ENCODE measurements around the gene PHACTR4. TPM values are rescaled to one million over a fixed set of nuclear protein-coding genes. Genes with fewer than 3 reads are reported as not detected.
"Not testable (repeated sequence)": the region's sequence is repeated elsewhere in the genome, so short reads cannot be mapped to it uniquely, and the experiment has no call there.

The PHACTR4 gene
- total RNA-seq, 2 experiments from 2014 or later = 19.5 to 21.5 TPM

DNA sequence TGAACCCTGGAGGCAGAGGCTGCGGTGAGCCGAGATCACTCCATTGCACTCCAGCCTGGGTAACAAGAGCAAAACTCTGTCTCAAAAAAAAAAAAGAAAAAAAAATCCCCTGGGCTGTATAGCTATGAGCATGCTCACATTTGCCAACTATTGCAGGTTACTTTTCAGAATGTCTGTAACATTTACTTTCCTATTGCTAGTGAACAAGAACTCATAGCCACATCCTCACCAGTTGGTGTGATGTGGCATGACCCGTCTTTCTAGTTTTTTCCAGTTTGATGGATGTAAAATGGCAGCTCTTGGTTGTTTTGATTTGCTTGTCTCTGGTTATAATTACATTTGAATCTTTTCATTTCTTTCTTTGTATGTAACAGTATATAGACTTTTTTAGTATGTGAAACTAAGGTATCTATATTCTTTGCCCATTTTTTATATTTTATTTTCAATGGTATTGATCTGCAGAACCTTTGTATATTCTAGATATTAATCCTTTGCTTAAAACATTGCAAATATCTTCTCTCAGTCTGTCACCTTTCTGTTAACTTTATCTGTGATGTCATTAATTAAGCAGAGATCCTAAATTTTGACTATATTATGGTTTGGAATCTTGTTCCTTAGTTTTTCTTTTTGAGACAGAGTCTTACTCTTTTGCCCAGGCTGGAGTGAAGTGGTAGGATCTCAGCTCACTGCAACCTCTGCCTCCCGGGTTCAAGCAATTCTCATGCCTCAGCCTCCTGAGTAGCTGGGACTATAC lies 29.1 kb upstream of the PHACTR4 start:
- ChIA-PET CTCF (interaction anchor here (0.8 to 1.1 kb wide), 3 partner anchors 14 to 92 kb away, joined by 3 to 5 read pairs (median 5); no protein-coding TSS in a partner anchor), POLR2A (no interaction called here)
- peaks cover 3% of the 10 kb centered on the region for H3K36me3 Mint-ChIP-seq
- DNase-seq = no peak
- H3K27ac Mint-ChIP-seq = no peak overlapping the region
- H3K27me3 Mint-ChIP-seq = no peaks in the 10 kb centered on the region
- no peak overlapping the region for H3K4me3 Mint-ChIP-seq
- intact Hi-C loops (cut with micrococcal nuclease) = no loop called here
- no peaks in the 10 kb centered on the region for H3K4me1 Mint-ChIP-seq (ENCODE audit: low read depth)
- H3K9me3 Mint-ChIP-seq = no peaks in the 10 kb centered on the region

DNA sequence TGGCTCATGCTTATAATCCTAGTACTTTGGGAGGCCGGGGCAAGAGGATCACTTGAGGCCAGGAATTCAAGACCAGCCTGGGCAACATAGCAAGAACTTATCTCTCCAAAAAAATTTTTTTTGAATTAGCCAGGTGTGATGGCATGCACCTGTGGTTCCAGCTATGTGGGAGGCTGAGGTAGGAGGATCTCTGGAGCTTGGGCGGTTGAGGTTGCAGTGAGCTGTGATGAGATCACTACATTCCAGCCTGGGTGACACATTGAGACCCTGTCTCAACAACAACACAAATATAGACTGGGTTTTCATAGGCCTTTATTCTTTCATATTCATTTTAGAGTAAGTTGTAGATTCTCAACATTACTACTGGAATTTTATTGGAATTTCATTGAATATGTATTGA lies 27.9 kb upstream of the PHACTR4 start:
- DNase-seq = no peak
- intact Hi-C loops (cut with micrococcal nuclease) = no loop called here
- Mint-ChIP-seq H3K4me1 (ENCODE audit: low read depth) (peaks cover 4% of the 10 kb centered on the region), H3K9me3 (no peaks in the 10 kb centered on the region), H3K27ac (no peak overlapping the region), H3K36me3 (no peaks in the 10 kb centered on the region), H3K27me3 (no peaks in the 10 kb centered on the region), H3K4me3 (no peak overlapping the region)
- POLR2A ChIA-PET = no interaction called here
- CTCF ChIA-PET = interaction anchor here (1.0 to 1.1 kb wide), 2 partner anchors 13 to 18 kb away, joined by 5 read pairs; no protein-coding TSS in a partner anchor

DNA sequence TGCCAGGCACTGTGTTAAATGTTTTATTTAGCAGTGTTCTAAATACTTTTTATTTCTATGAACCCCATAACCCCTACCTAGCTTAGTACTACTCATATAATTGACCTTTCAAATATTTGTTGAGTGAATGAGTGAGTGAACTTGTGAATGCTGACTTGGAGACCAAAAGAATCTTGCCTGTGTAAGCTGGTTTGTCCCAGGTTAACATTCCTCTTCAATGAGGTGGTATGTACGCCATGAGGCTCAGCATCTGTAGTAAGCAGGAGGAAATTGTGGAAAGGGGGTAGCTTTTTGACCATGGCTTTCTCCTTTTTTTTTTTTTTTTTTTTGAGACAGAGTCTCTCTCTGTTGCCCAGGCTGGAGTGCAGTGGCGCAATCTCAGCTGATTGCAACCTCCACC lies 26.1 kb upstream of the PHACTR4 start:
- Mint-ChIP-seq H3K27ac (no peak overlapping the region), H3K4me3 (no peak overlapping the region), H3K4me1 (ENCODE audit: low read depth) (peaks cover 4% of the 10 kb centered on the region), H3K36me3 (no peaks in the 10 kb centered on the region), H3K27me3 (no peaks in the 10 kb centered on the region), H3K9me3 (no peaks in the 10 kb centered on the region)
- POLR2A ChIA-PET = no interaction called here
- DNase-seq = no peak
- intact Hi-C loops (cut with micrococcal nuclease) = no loop called here
- CTCF ChIA-PET = interaction anchor here (1.0 to 1.2 kb wide), 2 partner anchors 16 to 95 kb away, joined by 3 to 4 read pairs; no protein-coding TSS in a partner anchor

DNA sequence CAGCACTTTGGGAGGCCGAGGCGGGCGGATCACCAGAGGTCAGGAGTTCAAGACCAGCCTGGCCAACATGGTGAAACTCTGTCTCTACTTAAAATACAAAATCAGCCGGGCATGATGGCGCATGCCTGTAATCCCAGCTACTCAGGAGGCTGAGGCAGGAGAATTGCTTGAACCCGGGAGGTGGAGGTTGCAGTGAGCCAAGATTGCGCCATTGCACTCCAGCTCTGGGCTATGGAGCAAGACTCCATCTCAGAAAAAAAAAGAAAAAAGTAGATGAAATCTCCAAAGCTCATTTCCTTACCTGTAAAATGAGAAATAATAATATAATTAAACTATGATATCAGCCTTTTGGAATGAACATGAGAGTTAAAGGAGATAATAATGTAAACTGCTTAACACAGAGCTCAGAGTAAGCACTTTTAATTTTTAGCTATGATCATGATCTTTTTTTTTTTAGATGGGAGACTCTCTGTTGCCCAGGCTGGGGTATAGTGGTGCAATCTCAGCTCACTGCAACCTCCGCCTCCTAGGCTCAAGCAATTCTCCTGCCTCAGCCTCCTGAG lies 16.2 kb upstream of the PHACTR4 start:
- H3K9me3 Mint-ChIP-seq; POLR2A ChIA-PET; DNase-seq; H3K27ac Mint-ChIP-seq; intact Hi-C loops (cut with micrococcal nuclease); H3K4me1 Mint-ChIP-seq (ENCODE audit: low read depth); H3K4me3 Mint-ChIP-seq; H3K27me3 Mint-ChIP-seq; H3K36me3 Mint-ChIP-seq: not testable (repeated sequence)
- CTCF ChIA-PET = interaction anchor here (1.4 kb wide), 1 partner anchor 9 kb away, joined by 4 read pairs; no protein-coding TSS in a partner anchor

DNA sequence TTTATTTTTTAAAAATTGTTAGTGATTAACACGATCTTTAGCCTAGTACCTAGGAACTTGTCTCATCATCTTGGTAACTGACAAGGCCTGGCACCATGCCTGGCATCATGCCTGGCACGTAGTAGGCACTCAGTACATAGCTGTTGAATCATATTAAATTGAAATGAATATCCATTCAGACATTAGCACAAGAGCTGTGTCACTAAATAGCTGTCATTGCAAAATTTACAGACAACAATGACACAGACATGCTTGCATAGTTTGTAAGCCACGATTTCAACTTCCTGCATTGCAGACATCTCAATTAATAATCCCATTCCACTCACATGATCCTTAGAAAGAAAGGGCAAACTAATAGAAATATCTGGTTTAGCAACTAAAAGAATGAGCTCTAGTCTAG lies 15.4 kb upstream of the PHACTR4 start:
- POLR2A ChIA-PET = interaction anchor here (0.9 kb wide), 1 partner anchor 25 kb away, joined by 3 read pairs; the partner anchor contains the start of gene MED18
- Mint-ChIP-seq H3K4me3 (no peak overlapping the region), H3K36me3 (no peaks in the 10 kb centered on the region), H3K27ac (no peak overlapping the region), H3K4me1 (ENCODE audit: low read depth) (no peaks in the 10 kb centered on the region), H3K27me3 (no peaks in the 10 kb centered on the region), H3K9me3 (no peaks in the 10 kb centered on the region)
- CTCF ChIA-PET = interaction anchor here (0.9 to 1.4 kb wide), 5 partner anchors 9 to 497 kb away, joined by 3 to 6 read pairs (median 4); no protein-coding TSS in a partner anchor
- intact Hi-C loops (cut with micrococcal nuclease) = no loop called here
- no peak for DNase-seq

DNA sequence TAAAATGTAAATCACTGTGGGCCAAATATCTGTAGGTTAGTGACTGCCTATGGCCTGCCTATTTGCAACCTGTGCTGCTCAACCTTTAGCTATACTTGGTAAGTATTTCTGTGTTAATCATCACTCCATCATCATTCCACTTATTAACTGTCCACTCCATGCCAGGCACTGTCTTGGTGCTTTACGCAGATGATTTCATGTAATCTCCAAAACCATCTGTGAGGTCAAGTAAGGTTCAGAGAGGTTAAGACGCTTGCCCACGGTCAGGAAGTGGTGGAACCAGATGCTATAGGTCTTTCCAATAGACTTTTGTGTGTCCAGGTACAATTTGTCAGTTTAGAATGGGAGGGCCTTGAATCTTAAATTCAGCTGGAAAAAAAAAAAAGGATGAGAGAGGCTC lies 10.8 kb upstream of the PHACTR4 start:
- DNase-seq = no peak
- H3K9me3 Mint-ChIP-seq = no peaks in the 10 kb centered on the region
- no peak overlapping the region for H3K27ac Mint-ChIP-seq
- ChIA-PET CTCF (interaction anchor here (0.6 to 3.0 kb wide), 11 partner anchors 11 to 674 kb away, joined by 3 to 33 read pairs (median 4); partner anchors contain the start of genes MED18 and PHACTR4), POLR2A (no interaction called here)
- H3K27me3 Mint-ChIP-seq = no peaks in the 10 kb centered on the region
- no peak overlapping the region for H3K4me3 Mint-ChIP-seq
- no peaks in the 10 kb centered on the region for H3K4me1 Mint-ChIP-seq (ENCODE audit: low read depth)
- H3K36me3 Mint-ChIP-seq = no peaks in the 10 kb centered on the region
- intact Hi-C loops (cut with micrococcal nuclease) = no loop called here

DNA sequence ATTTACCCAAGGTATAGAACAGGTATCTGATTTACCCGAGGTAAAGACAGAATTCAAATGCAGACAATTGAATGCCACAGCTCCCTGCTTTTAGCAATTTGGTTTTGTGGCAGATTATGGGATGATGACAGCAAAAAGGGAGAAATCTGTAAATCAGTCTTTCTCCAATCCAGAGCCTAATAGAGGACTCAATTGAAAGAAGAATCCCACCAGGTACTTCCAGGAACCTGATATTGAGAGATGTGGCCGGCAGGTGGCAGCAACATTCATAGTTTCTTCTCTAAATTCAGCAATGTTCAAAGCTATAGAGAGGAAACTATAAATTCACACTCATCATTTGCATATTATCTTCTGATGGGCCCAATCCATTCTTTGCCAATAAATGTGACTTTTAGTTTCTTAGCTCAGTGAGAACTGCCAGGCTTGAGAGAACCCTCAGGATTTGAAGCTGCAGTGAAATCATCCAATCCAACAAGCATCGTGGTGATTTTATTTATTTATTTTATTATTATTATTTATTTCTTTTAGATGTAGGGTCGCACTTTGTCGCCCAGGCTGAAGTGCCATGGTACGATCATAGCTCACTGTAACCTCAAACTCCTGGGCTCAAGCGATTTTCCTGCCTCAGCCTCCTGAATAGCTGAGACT lies 9.8 kb upstream of the PHACTR4 start:
- H3K27ac Mint-ChIP-seq = no peak overlapping the region

DNA sequence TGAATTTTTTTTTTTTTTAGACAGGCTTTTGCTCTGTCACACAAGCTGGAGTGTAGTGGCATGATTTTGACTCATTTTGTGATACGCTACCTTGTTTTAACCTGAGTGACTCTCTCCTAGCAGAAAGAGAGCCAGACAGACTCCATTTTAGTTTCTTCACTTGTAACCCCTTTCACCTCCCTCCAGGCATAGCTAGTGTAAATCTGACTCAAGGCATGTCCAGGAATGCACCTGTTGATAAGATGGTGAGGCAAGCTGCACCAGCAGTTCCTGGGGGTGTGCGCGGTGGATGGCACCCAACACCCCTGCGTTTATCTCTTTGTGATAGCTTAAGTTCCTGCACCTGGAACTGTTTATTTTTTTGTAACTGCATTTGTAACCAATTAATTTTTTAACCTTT lies 4.7 kb upstream of the PHACTR4 start:
- ChIA-PET CTCF (interaction anchor here (0.6 to 1.4 kb wide), 3 partner anchors 11 to 512 kb away, joined by 3 to 4 read pairs (median 3); no protein-coding TSS in a partner anchor), POLR2A (no interaction called here)
- no peak overlapping the region for H3K4me3 Mint-ChIP-seq
- H3K27me3 Mint-ChIP-seq = no peaks in the 10 kb centered on the region
- no peak for DNase-seq
- H3K36me3 Mint-ChIP-seq = no peaks in the 10 kb centered on the region
- intact Hi-C loops (cut with micrococcal nuclease) = no loop called here
- H3K4me1 Mint-ChIP-seq (ENCODE audit: low read depth) = peaks cover 8% of the 10 kb centered on the region
- H3K9me3 Mint-ChIP-seq = no peaks in the 10 kb centered on the region
- H3K27ac Mint-ChIP-seq = no peak overlapping the region

More for the DNA sequence above, 9.8 kb upstream of the PHACTR4 start:
- Mint-ChIP-seq H3K4me3 (no peak overlapping the region), H3K4me1 (ENCODE audit: low read depth) (no peaks in the 10 kb centered on the region), H3K36me3 (no peaks in the 10 kb centered on the region), H3K27me3 (no peaks in the 10 kb centered on the region), H3K9me3 (no peaks in the 10 kb centered on the region)
- ChIA-PET POLR2A (interaction anchor here (1.0 kb wide), 1 partner anchor 31 kb away, joined by 3 read pairs; the partner anchor contains the start of gene MED18), CTCF (interaction anchor here (0.6 to 3.0 kb wide), 40 partner anchors 10 to 517 kb away, joined by 3 to 33 read pairs (median 4); partner anchors contain the start of genes MED18, PHACTR4 and SESN2)
- peak; percentile 84 for DNase-seq
- intact Hi-C loops (cut with micrococcal nuclease) = loop anchor here (1.0 kb wide), 1 partner anchor 13 kb away; no protein-coding TSS in a partner anchor

DNA sequence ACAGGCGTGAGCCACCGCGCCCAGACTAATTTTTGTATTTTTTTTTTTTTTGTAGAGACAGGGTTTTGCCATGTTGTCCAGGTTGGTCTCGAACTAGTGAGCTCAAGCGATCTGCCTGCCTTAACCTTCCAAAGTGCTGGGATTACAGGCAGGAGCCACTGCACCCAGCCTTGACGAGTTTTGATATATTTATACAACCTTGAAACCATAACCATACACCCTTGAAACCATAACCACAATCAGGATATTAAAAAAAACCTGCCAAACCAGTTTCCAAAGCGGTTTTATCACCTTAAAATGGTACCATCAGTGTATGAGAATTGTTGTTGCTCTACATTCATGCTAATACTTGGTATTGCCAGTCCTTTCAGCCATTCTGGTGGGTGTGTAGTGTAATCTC lies 3.7 kb upstream of the PHACTR4 start:
- DNase-seq = no peak
- POLR2A ChIA-PET = no interaction called here
- Mint-ChIP-seq H3K9me3 (no peaks in the 10 kb centered on the region), H3K27ac (no peak overlapping the region), H3K27me3 (no peaks in the 10 kb centered on the region), H3K4me3 (no peak overlapping the region), H3K4me1 (ENCODE audit: low read depth) (peaks cover 13% of the 10 kb centered on the region), H3K36me3 (no peaks in the 10 kb centered on the region)
- CTCF ChIA-PET = no interaction called here
- intact Hi-C loops (cut with micrococcal nuclease) = no loop called here

DNA sequence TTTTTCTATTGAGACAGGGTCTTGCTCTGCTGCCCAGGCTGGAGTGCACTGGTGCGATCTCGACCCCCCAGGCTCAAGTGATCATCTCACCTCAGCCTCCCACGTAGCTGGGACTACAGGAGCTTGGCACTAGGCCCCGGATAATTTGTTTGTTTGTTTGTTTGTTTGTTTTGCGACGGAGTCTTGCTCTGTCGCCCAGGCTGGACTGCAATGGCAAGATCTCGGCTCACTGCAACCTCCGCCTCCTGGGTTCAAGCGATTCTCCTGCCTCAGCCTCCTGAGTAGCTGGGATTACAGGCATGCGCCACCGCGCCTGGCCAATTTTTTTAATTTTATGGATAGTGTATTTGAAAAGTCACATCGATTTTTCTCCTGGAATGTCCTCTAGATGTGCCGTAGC lies 932 bp upstream of the PHACTR4 start:
- not testable (repeated sequence) for H3K27me3 Mint-ChIP-seq, H3K36me3 Mint-ChIP-seq, H3K9me3 Mint-ChIP-seq, DNase-seq
- POLR2A ChIA-PET = interaction anchor here (1.0 kb wide), 2 partner anchors 120 to 139 kb away, joined by 3 read pairs; no protein-coding TSS in a partner anchor
- Mint-ChIP-seq H3K4me1 (ENCODE audit: low read depth) (peaks cover 20% of the 10 kb centered on the region), H3K27ac (peak overlapping the region; percentile 86), H3K4me3 (peak overlapping the region; percentile 94)
- intact Hi-C loops (cut with micrococcal nuclease) = loop anchor here (1.0 to 2.0 kb wide), 2 partner anchors 40 to 120 kb away; partner anchors contain the start of gene MED18
- CTCF ChIA-PET = interaction anchor here (1.1 to 4.1 kb wide), 3 partner anchors 9 to 120 kb away, joined by 3 to 26 read pairs (median 11); no protein-coding TSS in a partner anchor

DNA sequence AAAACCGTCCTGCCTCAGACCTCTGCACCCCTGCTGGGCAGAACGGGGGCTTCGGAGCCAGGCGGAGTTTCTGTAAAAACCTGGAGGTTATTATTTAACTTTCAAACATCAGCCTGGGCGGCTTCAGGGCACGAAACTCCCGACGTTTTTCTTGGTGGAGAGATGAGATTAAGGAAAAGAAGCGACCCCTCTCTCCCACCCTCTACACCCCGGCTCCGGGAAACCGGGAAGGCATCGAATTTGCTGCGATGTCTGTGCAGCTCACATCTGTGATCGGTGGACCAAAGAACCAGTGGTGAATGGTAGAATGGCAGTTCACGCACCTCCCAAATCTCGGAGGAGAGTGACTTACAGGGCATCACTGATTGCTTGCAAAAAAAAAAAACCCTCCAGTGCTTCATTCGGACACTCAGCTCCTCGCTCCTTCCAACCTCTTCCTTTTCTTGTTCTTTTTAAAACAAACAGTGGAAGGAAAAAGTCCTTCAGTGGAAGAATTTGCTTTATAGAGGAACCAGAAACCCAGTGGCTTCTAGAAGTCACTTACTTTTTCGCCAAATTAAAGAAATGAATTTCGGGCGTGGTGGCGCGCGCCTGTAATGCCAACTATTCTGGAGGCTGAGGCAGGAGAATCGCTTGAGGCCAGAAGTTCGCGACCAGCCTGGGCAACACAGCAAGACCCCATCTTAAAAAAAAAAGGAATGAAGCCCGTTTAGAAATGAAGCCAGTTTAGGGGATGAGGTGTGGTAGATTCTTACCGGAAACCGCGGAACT lies 884 bp downstream of the PHACTR4 start:
- Mint-ChIP-seq H3K4me1 (ENCODE audit: low read depth) (peaks cover 27% of the 10 kb centered on the region), H3K27ac (peak overlapping the region; percentile 86), H3K36me3 (no peaks in the 10 kb centered on the region), H3K27me3 (no peaks in the 10 kb centered on the region), H3K9me3 (no peaks in the 10 kb centered on the region), H3K4me3 (peak overlapping the region; percentile 94)
- POLR2A ChIA-PET = interaction anchor here (1.2 kb wide), 1 partner anchor 41 kb away, joined by 4 read pairs; the partner anchor contains the start of gene MED18
- intact Hi-C loops (cut with micrococcal nuclease) = no loop called here
- CTCF ChIA-PET = interaction anchor here (1.3 to 4.1 kb wide), 2 partner anchors 11 to 122 kb away, joined by 6 to 26 read pairs; no protein-coding TSS in a partner anchor
- DNase-seq = peak; percentile 45
